GM12875 (cell line): Measurements from ENCODE around the gene RNF31.

Experiments
- H3K4me3 ChIP-seq: one replicate; pipeline ENCODE4 v1.5.1; 2011; ENCODE audit warnings: low read depth, low read length, control low read depth
- CTCF ChIP-seq: IDR thresholded peaks from 2 replicates; pipeline ENCODE4 v1.5.1; 2011; ENCODE audit warnings: low read depth, mild to moderate bottlenecking, control low read depth, inconsistent platforms, low read length, moderate library complexity, borderline replicate concordance; ENCODE audit not compliant: insufficient read depth

RNF31 gene

GRCh38 chr14:24181371-24182077, 34.2 kb downstream of the RNF31 start:
- H3K4me3 ChIP-seq: no peak overlapping the region
- no peak for TF ChIP-seq CTCF

GRCh38 chr14:24182110-24182882, 35.0 kb downstream of the RNF31 start:
- no peak for TF ChIP-seq CTCF
- no peak overlapping the region for H3K4me3 ChIP-seq

GRCh38 chr14:24183014-24183481, 35.8 kb downstream of the RNF31 start:
- H3K4me3 ChIP-seq: no peak overlapping the region
- TF ChIP-seq CTCF: no peak

- no peak overlapping the region for H3K4me3 ChIP-seq
- no peak for TF ChIP-seq CTCF
These were observed 37.0 kb downstream of the RNF31 start for GRCh38 chr14:24184104-24184970.

GRCh38 chr14:24185026-24185425, 37.7 kb downstream of the RNF31 start:
- no peak for TF ChIP-seq CTCF
- H3K4me3 ChIP-seq: no peak overlapping the region

- no peak for TF ChIP-seq CTCF
These were observed 38.4 kb downstream of the RNF31 start for GRCh38 chr14:24185741-24186140.

More at GRCh38 chr14:24185741-24186140, 38.4 kb downstream of the RNF31 start:
- no peak overlapping the region for H3K4me3 ChIP-seq
